Body of pancreas (tissue), 4 donors: ENCODE data around the gene ZBED1.

Experiments used
- POLR2A ChIP-seq, 3 donors: fragments of 450-650 bp; IDR thresholded peaks; one replicate each; pipeline ENCODE4 v1.6.1; 2016; ENCODE audit warnings: antibody characterized with exemption in 3 of 3, mild to moderate bottlenecking in 2 of 3
- TF ChIP-seq, protein P1 (sequence below), 7 experiments: fragments of 450-650 bp in 4 of 7; fragments of 200-600 bp in 3 of 7; sonication (generic) in 3 of 7; IDR thresholded peaks; one replicate each; pipeline ENCODE4 v1.5.1; 2016 to 2019; ENCODE audit warnings: antibody characterized with exemption in 7 of 7

DNA sequence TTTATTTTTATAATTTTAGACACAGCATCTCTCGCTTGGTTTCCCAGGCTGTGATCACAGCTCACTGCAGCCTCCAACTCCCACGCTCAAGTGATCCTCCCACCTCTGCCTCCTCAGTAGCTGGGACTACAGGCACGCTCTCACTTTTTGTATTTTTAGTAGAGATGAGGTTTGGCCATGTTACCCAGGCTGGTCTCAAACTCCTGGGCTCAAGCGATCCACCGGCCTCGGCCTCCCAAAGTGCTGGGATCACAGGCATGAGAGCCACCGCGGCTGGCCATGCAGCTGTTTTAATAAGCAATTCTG, 39.1 kb downstream of the ZBED1 start:
- TF ChIP-seq, protein P1, sequence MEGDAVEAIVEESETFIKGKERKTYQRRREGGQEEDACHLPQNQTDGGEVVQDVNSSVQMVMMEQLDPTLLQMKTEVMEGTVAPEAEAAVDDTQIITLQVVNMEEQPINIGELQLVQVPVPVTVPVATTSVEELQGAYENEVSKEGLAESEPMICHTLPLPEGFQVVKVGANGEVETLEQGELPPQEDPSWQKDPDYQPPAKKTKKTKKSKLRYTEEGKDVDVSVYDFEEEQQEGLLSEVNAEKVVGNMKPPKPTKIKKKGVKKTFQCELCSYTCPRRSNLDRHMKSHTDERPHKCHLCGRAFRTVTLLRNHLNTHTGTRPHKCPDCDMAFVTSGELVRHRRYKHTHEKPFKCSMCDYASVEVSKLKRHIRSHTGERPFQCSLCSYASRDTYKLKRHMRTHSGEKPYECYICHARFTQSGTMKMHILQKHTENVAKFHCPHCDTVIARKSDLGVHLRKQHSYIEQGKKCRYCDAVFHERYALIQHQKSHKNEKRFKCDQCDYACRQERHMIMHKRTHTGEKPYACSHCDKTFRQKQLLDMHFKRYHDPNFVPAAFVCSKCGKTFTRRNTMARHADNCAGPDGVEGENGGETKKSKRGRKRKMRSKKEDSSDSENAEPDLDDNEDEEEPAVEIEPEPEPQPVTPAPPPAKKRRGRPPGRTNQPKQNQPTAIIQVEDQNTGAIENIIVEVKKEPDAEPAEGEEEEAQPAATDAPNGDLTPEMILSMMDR (IDR thresholded peaks at IDR 0.05), result no peak
- TF ChIP-seq POLR2A (IDR thresholded peaks at IDR 0.05), result no peak
